ENCODE measurements around the gene PNLIPRP2. TPM values are rescaled to one million over a fixed set of nuclear protein-coding genes. Genes with fewer than 3 reads are reported as not detected.

PNLIPRP2 gene
- total RNA-seq, 1 donor from 2014 or later: 1.6 TPM

DNA sequence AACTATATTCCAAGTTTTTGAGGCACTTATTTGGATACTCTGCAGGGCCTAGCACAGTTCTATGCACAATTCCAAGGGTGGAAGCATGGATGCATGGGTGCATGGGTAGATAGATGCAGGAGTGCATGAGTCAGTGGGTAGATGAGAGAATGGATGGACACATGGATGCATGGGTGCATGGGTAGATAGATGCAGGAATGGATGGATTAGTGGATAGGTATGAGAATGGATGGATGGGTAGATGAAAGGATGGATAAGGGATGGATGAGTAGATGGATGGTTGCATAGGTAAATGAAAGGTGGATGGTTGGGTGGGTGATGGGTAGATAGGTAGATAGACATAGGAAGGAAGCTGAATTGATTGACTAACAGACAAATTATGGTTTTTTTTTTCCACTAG, 15.6 kb downstream of the PNLIPRP2 start:
- TF ChIP-seq EZH2 (IDR thresholded peaks at IDR 0.05) (no peak), EZH2phosphoT487 (IDR thresholded peaks at IDR 0.05) (no peak)
- TF ChIP-seq, protein P1, sequence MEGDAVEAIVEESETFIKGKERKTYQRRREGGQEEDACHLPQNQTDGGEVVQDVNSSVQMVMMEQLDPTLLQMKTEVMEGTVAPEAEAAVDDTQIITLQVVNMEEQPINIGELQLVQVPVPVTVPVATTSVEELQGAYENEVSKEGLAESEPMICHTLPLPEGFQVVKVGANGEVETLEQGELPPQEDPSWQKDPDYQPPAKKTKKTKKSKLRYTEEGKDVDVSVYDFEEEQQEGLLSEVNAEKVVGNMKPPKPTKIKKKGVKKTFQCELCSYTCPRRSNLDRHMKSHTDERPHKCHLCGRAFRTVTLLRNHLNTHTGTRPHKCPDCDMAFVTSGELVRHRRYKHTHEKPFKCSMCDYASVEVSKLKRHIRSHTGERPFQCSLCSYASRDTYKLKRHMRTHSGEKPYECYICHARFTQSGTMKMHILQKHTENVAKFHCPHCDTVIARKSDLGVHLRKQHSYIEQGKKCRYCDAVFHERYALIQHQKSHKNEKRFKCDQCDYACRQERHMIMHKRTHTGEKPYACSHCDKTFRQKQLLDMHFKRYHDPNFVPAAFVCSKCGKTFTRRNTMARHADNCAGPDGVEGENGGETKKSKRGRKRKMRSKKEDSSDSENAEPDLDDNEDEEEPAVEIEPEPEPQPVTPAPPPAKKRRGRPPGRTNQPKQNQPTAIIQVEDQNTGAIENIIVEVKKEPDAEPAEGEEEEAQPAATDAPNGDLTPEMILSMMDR (IDR thresholded peaks at IDR 0.05): no peak
- Histone ChIP-seq H3K27ac (no peak overlapping the region), H3K4me3 (no peak overlapping the region), H3K4me2 (no peak overlapping the region), H3K36me3 (no peaks in the 10 kb centered on the region), H3K27me3 (no peaks in the 10 kb centered on the region), H3K9me3 (ENCODE audit: low read depth) (no peaks in the 10 kb centered on the region), H2AFZ (replicated peaks) (no peak overlapping the region), H4K20me1 (ENCODE audit: low read depth) (no peaks in the 10 kb centered on the region), H3K79me2 (ENCODE audit: low read depth) (no peaks in the 10 kb centered on the region), H3K9ac (no peak overlapping the region), H3F3A (ENCODE audit: low read depth) (peaks cover 7% of the 10 kb centered on the region), H3K4me1 (peaks cover 18% of the 10 kb centered on the region)
- Mint-ChIP-seq H3K9me3 (peaks cover 9% of the 10 kb centered on the region), H3K27me3 (ENCODE audit: insufficient read depth, low read depth) (peaks cover 2% of the 10 kb centered on the region), H3K4me1 (peaks cover 11% of the 10 kb centered on the region), H3K27ac (no peak overlapping the region), H3K36me3 (no peaks in the 10 kb centered on the region), H3K4me3 (no peak overlapping the region)
- no peak for DNase-seq (ENCODE audit: low spot score)

DNA sequence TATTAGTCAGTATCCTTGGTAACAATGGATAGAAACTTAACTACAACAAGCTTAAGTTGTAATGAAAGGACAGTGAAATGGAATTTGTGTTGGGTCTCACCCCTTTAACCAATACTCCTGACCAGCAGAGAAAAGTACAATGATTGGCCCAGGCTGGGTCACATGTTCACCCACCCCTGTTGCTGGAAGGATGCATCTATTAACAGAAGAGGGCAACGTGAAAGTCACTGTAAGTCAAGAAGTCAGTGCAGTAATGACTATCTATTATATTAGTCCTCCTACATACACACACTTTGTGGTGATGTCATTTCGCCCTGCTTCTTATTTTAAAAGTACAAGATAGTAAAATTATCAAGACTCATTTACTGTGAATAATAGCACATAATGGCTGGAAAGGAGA, 16.2 kb downstream of the PNLIPRP2 start:
- peaks cover 9% of the 10 kb centered on the region for H3K9me3 Mint-ChIP-seq
- H4K20me1 ChIP-seq (ENCODE audit: low read depth): no peaks in the 10 kb centered on the region
- no peak overlapping the region for H3K27ac ChIP-seq
- H3K27me3 ChIP-seq: no peaks in the 10 kb centered on the region
- no peak overlapping the region for H3K27ac Mint-ChIP-seq
- TF ChIP-seq, protein P1 (IDR thresholded peaks at IDR 0.05): no peak
- TF ChIP-seq EZH2 (IDR thresholded peaks at IDR 0.05): no peak
- TF ChIP-seq EZH2phosphoT487 (IDR thresholded peaks at IDR 0.05): no peak
- no peak overlapping the region for H3K9ac ChIP-seq
- H3K4me3 ChIP-seq: no peak overlapping the region
- H3K4me2 ChIP-seq: no peak overlapping the region
- H2AFZ ChIP-seq (replicated peaks): no peak overlapping the region
- H3K4me3 Mint-ChIP-seq: no peak overlapping the region
- no peaks in the 10 kb centered on the region for H3K36me3 Mint-ChIP-seq
- H3K36me3 ChIP-seq: no peaks in the 10 kb centered on the region
- H3K79me2 ChIP-seq (ENCODE audit: low read depth): no peaks in the 10 kb centered on the region
- no peak for DNase-seq (ENCODE audit: low spot score)
- H3K9me3 ChIP-seq (ENCODE audit: low read depth): no peaks in the 10 kb centered on the region
- peaks cover 1% of the 10 kb centered on the region for H3K27me3 Mint-ChIP-seq (ENCODE audit: insufficient read depth, low read depth)
- peaks cover 18% of the 10 kb centered on the region for H3K4me1 ChIP-seq
- H3F3A ChIP-seq (ENCODE audit: low read depth): peaks cover 7% of the 10 kb centered on the region
- H3K4me1 Mint-ChIP-seq: peaks cover 11% of the 10 kb centered on the region

DNA sequence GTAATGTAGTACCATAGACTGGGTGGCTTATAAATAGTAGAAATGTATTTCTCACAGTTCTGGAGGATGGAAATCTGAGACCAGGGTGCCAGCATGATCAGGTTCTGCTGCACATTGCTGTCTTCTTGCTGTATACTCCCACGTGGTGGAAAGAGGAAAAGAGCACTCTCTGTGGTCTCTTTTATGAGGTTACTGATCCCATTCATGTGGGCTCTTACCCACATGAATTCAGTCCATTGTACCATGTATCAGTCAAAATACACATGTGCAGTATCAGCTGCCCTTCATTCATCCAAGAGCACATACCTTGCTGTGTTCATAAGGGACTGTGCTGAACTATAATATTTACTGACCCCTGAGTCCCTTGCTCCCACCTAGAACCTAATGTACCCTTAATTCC, 17.1 kb downstream of the PNLIPRP2 start:
- Histone ChIP-seq H3K4me2 (no peak overlapping the region), H2AFZ (replicated peaks) (no peak overlapping the region), H3K4me1 (peaks cover 11% of the 10 kb centered on the region), H3K79me2 (ENCODE audit: low read depth) (no peaks in the 10 kb centered on the region), H3K9me3 (ENCODE audit: low read depth) (no peaks in the 10 kb centered on the region), H3K9ac (no peak overlapping the region), H3F3A (ENCODE audit: low read depth) (peaks cover 3% of the 10 kb centered on the region), H3K27me3 (no peaks in the 10 kb centered on the region), H4K20me1 (ENCODE audit: low read depth) (no peaks in the 10 kb centered on the region), H3K36me3 (no peaks in the 10 kb centered on the region), H3K27ac (no peak overlapping the region), H3K4me3 (no peak overlapping the region)
- H3K9me3 Mint-ChIP-seq: peaks cover 9% of the 10 kb centered on the region
- no peaks in the 10 kb centered on the region for H3K27me3 Mint-ChIP-seq (ENCODE audit: insufficient read depth, low read depth)
- no peak overlapping the region for H3K27ac Mint-ChIP-seq
- no peaks in the 10 kb centered on the region for H3K36me3 Mint-ChIP-seq
- peaks cover 5% of the 10 kb centered on the region for H3K4me1 Mint-ChIP-seq
- no peak overlapping the region for H3K4me3 Mint-ChIP-seq
- DNase-seq (ENCODE audit: low spot score): no peak
- TF ChIP-seq EZH2phosphoT487 (IDR thresholded peaks at IDR 0.05) (no peak), EZH2 (IDR thresholded peaks at IDR 0.05) (no peak)
- TF ChIP-seq, protein P1 (IDR thresholded peaks at IDR 0.05): no peak
